Testis (tissue), 3 donors: ENCODE results near the gene MPV17. TPM values are rescaled to one million over a fixed set of nuclear protein-coding genes. Genes with fewer than 3 reads are reported as not detected.
"Not testable (repeated sequence)": the region's sequence is repeated elsewhere in the genome, so short reads cannot be mapped to it uniquely, and the experiment has no call there.

Source experiments
- DNase-seq: peaks from one replicate; pipeline ENCODE4 v3.0.0-alpha.2; 2019
- H3K27ac ChIP-seq, 2 donors: fragments of 200-600 bp; sonication (generic); one replicate each; pipeline ENCODE4 v1.5.1; 2019
- H3K27me3 ChIP-seq: fragments of 200-600 bp; sonication (generic); one replicate; pipeline ENCODE4 v1.5.1; 2019
- H3K36me3 ChIP-seq: fragments of 200-600 bp; sonication (generic); one replicate; pipeline ENCODE4 v1.5.1; 2017; ENCODE audit warnings: low read depth; ENCODE audit errors: missing control alignments
- H3K4me1 ChIP-seq: fragments of 200-600 bp; sonication (generic); one replicate; pipeline ENCODE4 v1.5.1; 2019
- H3K4me3 ChIP-seq, 2 donors: fragments of 200-600 bp; sonication (generic); one replicate each; pipeline ENCODE4 v1.5.1; 2017 to 2019
- H3K9me3 ChIP-seq: fragments of 200-600 bp; sonication (generic); one replicate; pipeline ENCODE4 v1.5.1; 2017
- POLR2A ChIP-seq: fragments of 450-650 bp; IDR thresholded peaks from one replicate; pipeline ENCODE4 v1.6.1; 2017; ENCODE audit warnings: antibody characterized with exemption, mild to moderate bottlenecking, moderate library complexity
- WGBS, 2 donors: methylation state at CpG; one replicate each; pipeline ENCODE4 v1.1.5; 2018; 5-methylcytosine and 5-hydroxymethylcytosine counted together
- intact Hi-C: fragments of 100-400 bp; cut with DNase I; formaldehyde crosslinking; loops from one replicate; pipeline ENCODE4 v1.15.1; 2023; ENCODE audit warnings: low total_unique reads
- polyA plus RNA-seq: library from polyadenylated mRNA; stranded (reverse); fragments of 350-450 nt; fragmentation: Illumina TruSeq; extraction: RNeasy Lipid Tissue Mini Kit (QIAGEN cat#74804); gene quantifications from one replicate; pipeline ENCODE4 v1.2.3, GENCODE V29; 2014; ENCODE audit warnings: low read depth, low replicate concordance; ENCODE audit not compliant: insufficient read depth
- total RNA-seq, 2 donors: library from RNA; depleted of rRNA; stranded (reverse); fragments of >200 nt; gene quantifications; one replicate each; pipeline ENCODE4 v1.2.3, GENCODE V29; 2016
- TF ChIP-seq, protein P1 (sequence below), 3 experiments: fragments of 450-650 bp in 2 of 3; fragments of 200-600 bp in 1 of 3; sonication (generic) in 1 of 3; IDR thresholded peaks; one replicate each; pipeline ENCODE4 v1.5.1; 2016 to 2019; ENCODE audit warnings: antibody characterized with exemption in 3 of 3, mild to moderate bottlenecking in 2 of 3, moderate library complexity in 1 of 3

Gene MPV17
- total and polyA plus RNA-seq, 3 donors from 2014 or later = 59.5 to 72.3 (median 71.2) TPM

DNA sequence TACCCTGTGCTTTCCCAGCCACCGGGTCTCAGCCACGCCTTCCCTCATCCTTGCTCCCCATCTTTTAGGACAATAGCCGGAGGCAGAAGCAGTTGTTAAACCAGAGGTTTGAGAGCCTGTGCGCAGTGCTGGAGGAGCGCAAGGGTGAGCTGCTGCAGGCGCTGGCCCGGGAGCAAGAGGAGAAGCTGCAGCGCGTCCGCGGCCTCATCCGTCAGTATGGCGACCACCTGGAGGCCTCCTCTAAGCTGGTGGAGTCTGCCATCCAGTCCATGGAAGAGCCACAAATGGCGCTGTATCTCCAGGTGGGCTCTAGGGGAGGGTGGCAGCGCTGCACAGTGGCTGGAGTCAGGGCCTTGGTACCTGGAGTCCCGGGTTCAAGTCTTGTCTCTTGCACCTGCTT lies 17.4 kb downstream of the MPV17 start:
- DNase-seq = no peak
- WGBS, 2 donors = 90 to 94% methylated on average over 14 to 16 of the region's 16 CpGs
- H3K27ac ChIP-seq = no peak overlapping the region
- H3K27me3 ChIP-seq = no peaks in the 10 kb centered on the region
- no peak for TF ChIP-seq POLR2A
- TF ChIP-seq, protein P1, sequence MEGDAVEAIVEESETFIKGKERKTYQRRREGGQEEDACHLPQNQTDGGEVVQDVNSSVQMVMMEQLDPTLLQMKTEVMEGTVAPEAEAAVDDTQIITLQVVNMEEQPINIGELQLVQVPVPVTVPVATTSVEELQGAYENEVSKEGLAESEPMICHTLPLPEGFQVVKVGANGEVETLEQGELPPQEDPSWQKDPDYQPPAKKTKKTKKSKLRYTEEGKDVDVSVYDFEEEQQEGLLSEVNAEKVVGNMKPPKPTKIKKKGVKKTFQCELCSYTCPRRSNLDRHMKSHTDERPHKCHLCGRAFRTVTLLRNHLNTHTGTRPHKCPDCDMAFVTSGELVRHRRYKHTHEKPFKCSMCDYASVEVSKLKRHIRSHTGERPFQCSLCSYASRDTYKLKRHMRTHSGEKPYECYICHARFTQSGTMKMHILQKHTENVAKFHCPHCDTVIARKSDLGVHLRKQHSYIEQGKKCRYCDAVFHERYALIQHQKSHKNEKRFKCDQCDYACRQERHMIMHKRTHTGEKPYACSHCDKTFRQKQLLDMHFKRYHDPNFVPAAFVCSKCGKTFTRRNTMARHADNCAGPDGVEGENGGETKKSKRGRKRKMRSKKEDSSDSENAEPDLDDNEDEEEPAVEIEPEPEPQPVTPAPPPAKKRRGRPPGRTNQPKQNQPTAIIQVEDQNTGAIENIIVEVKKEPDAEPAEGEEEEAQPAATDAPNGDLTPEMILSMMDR (IDR thresholded peaks at IDR 0.05) = no peak
- no peak overlapping the region for H3K4me3 ChIP-seq
- peaks cover 3% of the 10 kb centered on the region for H3K36me3 ChIP-seq
- no peaks in the 10 kb centered on the region for H3K4me1 ChIP-seq
- no peaks in the 10 kb centered on the region for H3K9me3 ChIP-seq
- intact Hi-C loops = loop anchor here (10.0 kb wide), 1 partner anchor 211 kb away; no protein-coding TSS in a partner anchor

DNA sequence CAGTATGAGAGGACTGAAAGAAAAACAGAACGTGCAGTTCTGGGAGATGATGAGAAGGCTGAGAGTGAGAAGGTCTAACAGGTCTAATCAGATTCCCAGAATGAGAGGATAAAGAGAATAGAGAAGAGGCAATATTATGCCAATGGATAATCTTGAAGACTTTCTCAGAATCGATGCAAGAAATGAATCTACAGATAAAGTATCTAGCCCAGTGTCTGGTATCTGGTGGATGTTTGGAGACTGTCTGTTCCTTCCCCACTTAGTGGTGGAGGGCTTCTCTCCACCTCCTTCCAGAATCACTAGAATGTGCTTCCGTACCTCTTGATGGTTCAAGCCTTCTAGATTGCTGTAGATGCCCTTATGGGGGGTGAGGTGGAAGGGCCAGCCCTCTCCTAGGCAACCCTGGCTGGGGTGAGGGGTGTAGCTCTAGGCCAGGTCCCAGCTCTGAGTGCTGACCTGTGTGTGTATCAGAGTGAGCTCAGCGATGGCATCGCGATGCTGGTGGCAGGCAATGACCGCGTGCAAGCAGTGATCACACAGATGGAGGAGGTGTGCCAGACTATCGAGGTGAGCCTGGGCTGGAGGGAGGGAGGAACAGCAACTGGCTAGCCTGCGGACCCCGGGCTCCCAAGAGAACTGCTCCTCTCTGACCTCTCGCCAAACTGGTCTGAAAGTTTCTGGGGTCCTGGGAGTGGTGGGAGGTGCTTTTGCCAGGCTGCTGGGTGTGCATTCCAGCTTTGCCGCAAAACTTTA lies 18.2 kb downstream of the MPV17 start:
- intact Hi-C loops = loop anchor here (10.0 kb wide), 1 partner anchor 210 kb away; no protein-coding TSS in a partner anchor
- no peaks in the 10 kb centered on the region for H3K27me3 ChIP-seq
- no peaks in the 10 kb centered on the region for H3K9me3 ChIP-seq
- no peaks in the 10 kb centered on the region for H3K36me3 ChIP-seq
- TF ChIP-seq, protein P1 (IDR thresholded peaks at IDR 0.05) = no peak
- TF ChIP-seq POLR2A = no peak
- no peaks in the 10 kb centered on the region for H3K4me1 ChIP-seq
- H3K4me3 ChIP-seq = no peak overlapping the region
- no peak for DNase-seq
- H3K27ac ChIP-seq = no peak overlapping the region
- 88 to 89% methylated on average over 11 to 13 of the region's 13 CpGs for WGBS, 2 donors

DNA sequence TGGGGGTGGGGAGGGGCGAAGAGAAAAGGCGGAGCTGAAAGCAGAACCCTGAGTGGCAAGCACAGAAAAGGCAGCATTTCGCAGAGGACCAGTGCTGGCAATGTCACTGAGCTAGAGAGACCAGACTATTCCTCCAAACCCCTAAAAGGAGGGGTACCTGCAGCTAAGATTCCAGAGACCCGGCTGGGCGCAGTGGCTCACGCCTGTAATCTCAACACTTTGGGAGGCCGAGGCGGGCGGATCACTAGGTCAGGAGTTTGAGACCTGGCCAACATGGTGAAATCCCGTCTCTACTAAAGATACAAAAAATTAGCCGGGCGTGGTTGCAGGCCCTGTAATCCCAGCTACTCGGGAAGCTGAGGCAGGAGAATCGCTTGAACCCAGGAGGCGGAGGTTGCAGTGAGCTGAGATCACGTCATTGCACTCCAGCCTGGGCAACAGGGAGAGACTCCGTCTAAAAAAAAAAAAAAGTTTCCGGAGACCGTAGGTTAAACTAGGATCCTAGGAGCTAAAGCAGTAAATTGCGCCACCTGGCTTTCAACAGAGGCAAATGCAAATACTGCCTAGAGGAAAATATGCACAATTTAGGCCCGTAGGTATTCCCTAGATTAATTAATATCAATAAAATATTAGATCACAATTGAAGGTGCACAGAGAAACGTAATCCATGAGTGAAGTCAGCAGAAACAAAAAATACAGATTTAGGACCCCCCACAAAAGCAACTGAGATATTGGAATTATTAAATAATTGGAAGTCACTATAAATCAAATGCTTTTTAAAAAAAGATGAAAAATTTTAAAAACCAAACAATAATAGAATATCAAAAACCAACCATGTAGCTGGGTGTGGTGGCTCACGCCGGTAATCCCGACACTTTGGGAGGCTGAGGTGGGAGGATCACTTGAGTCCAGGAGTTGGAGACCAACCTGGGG lies 19.5 kb downstream of the MPV17 start:
- H3K36me3 ChIP-seq = no peaks in the 10 kb centered on the region
- 19 to 34% methylated on average over 23 to 25 of the region's 25 CpGs for WGBS, 2 donors
- H3K27me3 ChIP-seq = no peaks in the 10 kb centered on the region
- intact Hi-C loops = loop anchor here (10.0 kb wide), 1 partner anchor 209 kb away; no protein-coding TSS in a partner anchor
- TF ChIP-seq, protein P1 (IDR thresholded peaks at IDR 0.05) = peak; percentile 89 to 95 (median 90)
- no peak for TF ChIP-seq POLR2A
- H3K4me1 ChIP-seq = no peaks in the 10 kb centered on the region
- DNase-seq = peak; percentile 69
- H3K9me3 ChIP-seq = no peaks in the 10 kb centered on the region
- no peak overlapping the region for H3K27ac ChIP-seq
- no peak overlapping the region for H3K4me3 ChIP-seq

DNA sequence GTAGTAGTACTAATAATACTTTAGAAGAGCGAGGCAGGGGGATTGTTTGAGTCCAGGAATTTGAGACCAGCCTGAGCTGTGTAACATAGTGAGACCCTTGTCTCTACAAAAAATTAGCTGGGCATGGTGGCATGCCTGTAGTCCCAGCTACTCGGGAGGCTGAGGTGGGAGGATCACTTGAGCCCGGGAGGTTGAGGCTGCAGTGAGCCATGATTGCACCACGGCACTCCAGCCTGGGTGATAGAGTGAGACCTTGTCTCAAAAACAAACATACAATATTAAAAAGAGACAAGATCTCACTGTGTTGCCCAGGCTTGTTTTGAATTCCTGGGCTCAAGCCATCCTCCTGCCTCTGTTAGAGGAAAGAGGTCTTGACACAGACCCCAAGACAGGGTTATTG lies 22.3 kb downstream of the MPV17 start:
- H3K27ac ChIP-seq, H3K36me3 ChIP-seq, H3K4me1 ChIP-seq, DNase-seq, H3K27me3 ChIP-seq, H3K9me3 ChIP-seq, H3K4me3 ChIP-seq: not testable (repeated sequence)
- intact Hi-C loops = loop anchor here (10.0 kb wide), 1 partner anchor 206 kb away; no protein-coding TSS in a partner anchor
- WGBS, 2 donors = 89 to 94% methylated on average over 4 of the region's 4 CpGs
